LNCAP (cell line): ENCODE results near the gene TXNDC5.

Source experiments
- TF ChIP-seq, protein P1 (sequence below): fragments of 450-650 bp; IDR thresholded peaks from 2 replicates; pipeline ENCODE4 v1.5.1; 2017; ENCODE audit warnings: mild to moderate bottlenecking

Gene TXNDC5

DNA sequence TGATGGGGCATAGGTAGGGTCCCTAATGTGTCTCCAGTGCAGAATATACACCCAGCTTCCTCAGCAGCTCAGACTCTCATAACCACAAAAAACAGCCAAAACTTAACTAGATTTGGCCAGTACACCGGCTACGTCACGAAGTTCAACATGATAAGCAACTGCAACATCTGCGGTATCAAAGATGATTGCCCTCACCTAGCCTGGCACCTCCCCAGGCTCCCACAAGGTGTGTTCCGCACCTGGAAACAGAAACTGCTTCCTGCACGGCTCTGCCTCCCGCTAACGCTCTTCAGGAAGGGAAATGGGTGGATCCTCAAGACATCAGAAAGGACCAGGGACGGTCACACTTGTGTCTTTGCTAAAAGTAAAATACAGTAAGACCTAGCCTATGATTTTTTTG is 9.5 kb downstream of the TXNDC5 start:
- TF ChIP-seq, protein P1, sequence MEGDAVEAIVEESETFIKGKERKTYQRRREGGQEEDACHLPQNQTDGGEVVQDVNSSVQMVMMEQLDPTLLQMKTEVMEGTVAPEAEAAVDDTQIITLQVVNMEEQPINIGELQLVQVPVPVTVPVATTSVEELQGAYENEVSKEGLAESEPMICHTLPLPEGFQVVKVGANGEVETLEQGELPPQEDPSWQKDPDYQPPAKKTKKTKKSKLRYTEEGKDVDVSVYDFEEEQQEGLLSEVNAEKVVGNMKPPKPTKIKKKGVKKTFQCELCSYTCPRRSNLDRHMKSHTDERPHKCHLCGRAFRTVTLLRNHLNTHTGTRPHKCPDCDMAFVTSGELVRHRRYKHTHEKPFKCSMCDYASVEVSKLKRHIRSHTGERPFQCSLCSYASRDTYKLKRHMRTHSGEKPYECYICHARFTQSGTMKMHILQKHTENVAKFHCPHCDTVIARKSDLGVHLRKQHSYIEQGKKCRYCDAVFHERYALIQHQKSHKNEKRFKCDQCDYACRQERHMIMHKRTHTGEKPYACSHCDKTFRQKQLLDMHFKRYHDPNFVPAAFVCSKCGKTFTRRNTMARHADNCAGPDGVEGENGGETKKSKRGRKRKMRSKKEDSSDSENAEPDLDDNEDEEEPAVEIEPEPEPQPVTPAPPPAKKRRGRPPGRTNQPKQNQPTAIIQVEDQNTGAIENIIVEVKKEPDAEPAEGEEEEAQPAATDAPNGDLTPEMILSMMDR, result no peak

DNA sequence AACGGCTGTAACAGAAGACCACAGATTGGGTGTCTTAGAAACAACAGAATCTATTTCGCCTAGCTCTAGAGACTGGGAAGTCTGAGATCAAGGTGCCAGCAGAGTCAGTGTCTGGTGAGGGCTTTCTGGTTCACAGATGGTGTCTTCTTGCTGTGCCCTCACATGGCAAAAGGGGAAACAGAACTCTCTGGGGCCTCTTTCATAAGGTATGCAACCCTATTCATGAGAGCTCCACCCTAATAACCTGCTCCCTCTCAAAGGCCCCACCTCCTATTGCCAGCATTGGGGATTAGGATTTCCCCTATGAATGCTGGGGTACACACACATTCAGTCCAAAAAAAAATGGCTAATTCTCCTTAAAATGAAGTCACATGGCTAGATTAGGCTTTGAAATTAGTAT is 10.0 kb downstream of the TXNDC5 start:
- TF ChIP-seq, protein P1, result no peak

DNA sequence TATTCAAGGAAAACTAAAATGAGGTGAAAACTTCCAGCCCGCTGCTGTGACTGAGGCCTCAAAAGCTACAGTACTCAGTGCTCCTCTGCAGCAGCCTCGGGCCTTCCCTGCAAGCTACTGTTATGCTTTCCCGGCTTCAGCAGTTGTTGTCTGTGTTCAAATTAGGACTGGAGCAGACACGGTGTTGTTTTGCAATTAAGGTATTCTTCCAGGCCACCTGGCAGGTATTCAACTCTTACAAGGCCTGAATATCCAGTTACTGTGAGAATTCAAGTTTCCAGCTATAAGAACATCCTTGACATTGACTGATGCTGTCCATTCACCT is 10.7 kb downstream of the TXNDC5 start:
- TF ChIP-seq, protein P1, result no peak

DNA sequence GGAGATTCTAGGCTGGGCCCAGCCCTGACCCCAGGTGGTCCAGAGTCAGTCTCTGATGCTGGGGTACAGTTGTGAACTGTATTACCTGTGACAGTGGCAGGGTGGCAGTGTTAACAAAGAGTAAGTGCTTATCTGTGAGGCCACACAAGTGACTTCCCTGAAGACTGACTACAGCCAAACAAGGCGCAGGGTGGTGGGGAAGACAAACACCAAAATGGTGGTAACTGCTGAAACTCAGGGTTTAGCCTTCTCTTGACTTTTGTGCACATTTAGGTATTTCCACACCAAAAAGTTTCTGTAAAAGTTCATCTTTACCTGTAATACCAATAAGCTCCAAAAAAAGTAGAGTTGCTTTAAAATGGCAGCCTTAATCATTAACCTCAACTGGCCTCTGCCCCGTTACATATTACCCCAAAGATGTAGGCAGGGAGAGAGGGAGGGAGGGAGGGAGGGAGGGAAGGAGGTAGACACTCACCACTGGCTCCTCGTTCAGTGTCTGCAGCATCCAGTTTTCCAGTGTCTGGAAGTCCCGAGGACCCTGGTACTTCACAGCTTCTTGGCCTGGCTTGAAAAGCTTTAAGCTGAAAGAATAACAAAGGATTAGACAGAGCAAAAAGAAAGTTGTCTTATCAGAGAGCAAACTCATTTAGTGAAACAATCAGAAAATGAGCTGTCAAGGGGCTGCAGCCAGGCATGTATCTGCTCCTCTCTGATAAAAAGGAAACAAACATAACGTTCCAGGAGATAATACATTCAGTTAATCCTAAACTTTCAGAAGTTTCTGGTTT is 11.3 kb downstream of the TXNDC5 start:
- TF ChIP-seq, protein P1, result no peak

DNA sequence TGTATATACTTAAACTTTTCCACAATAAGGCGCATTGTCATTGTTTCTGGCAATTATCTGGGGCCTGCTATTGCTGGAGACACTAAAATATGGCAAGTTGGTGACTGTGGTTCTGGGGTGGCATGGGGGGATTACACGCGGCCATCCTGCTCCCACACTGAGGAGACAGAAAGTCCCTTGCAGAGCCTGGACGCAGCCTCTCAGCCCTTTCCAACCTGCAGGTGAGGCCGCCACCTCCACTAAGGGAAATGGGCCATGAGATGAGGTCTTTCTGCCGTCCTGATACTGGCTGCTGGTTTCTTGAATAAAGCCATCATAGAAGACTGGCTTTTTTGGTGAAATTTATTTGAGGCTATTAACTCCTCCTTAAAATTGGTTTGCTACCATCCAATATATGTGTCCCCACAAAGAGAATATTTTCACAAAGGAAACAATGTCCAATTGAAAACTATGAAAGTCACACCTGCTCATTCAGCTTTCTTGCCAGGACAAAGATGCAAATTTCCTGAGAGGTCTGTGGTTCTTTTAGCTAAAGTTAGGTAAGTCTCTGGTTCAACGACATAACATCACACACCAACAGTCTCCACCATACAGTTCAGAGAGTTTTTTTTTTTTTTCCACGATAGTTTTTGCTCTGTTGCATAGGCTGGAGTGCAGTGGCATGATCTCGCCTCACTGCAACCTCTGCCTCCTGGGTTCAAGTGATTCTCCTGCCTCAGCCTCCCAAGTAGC is 13.0 kb downstream of the TXNDC5 start:
- TF ChIP-seq, protein P1, result no peak

DNA sequence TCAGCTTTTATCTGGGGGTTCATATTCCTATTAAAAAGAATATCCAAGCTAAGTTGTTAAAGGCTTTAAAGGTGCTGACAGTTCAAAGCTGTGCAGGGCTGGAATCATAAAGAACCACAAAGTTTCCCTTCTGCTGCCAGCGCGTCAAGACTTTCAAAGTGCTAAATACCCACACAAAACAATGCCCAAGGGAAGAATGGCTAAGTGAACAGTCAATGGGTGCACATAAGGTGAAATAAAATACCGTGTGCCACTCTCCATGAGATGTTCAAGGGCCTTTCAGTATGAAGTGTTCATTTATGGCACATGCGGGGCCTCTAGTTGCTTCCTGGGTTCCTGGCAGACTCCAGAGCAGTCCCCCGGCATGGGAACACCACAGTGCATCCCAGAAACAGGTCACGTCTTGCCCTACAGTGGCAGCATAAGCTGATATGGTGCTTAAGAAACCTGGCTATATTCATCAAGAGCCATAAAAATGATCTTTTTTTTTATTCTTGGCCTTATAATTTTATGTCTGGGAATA is 14.1 kb downstream of the TXNDC5 start:
- TF ChIP-seq, protein P1, result no peak

DNA sequence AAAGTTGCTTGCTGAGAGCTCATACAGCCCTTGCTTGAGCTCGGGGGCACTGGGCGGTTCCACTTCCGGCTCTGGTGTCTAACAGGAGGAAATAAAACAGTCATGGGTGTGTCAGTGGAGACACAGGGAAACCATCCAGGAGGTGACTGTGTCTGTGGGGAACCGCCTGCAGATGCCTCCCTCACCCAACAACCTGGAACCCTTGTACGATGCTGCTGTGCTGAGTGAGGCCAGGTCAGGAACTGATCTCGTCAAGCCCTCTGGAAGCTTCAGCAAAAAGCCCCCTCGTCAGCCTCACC is 15.5 kb downstream of the TXNDC5 start:
- TF ChIP-seq, protein P1, result no peak
